OCI-LY1 (cell line): ENCODE results near the gene ZBTB17.

ENCODE experiments used
- CTCF ChIP-seq: fragments of 200-600 bp; sonication (generic), shearing (Covaris generic); IDR thresholded peaks from 2 replicates; pipeline ENCODE4 v1.5.1; 2017; ENCODE audit warnings: mild to moderate bottlenecking, antibody characterized with exemption, low read length, moderate library complexity, mixed read lengths
- EZH2 ChIP-seq: fragments of 200-600 bp; sonication (generic), shearing (Covaris generic); IDR thresholded peaks from 2 replicates; pipeline ENCODE4 v1.8.0; 2017; ENCODE audit warnings: borderline replicate concordance, mixed run types, mild to moderate bottlenecking, antibody characterized with exemption, low read length, moderate library complexity, mixed read lengths

GRCh38 chr1:16009030-16009460 lies 33.1 kb upstream of the ZBTB17 start:
- peak; percentile 98 for TF ChIP-seq CTCF
- TF ChIP-seq EZH2: no peak
